Retinal pigment epithelial cell (primary cell): ENCODE measurements around the gene TEX19.
"Not testable (repeated sequence)": the region's sequence is repeated elsewhere in the genome, so short reads cannot be mapped to it uniquely, and the experiment has no call there.

Experiments used
- DNase-seq: peaks from one replicate; pipeline ENCODE4 v3.0.0-alpha.2; 2010; ENCODE audit warnings: low read depth
- H3K4me3 ChIP-seq: 2 replicates; pipeline ENCODE4 v1.5.1; 2011; ENCODE audit warnings: mild to moderate bottlenecking, low read length, control low read depth, moderate library complexity
- CTCF ChIP-seq: conservative IDR thresholded peaks from 2 replicates; pipeline ENCODE4 v1.5.1; 2011; ENCODE audit warnings: low read depth, low read length, control low read depth, inconsistent platforms

The TEX19 gene

GRCh38 chr17:82410014-82410716 lies 51.1 kb downstream of the TEX19 start:
- TF ChIP-seq CTCF = no peak
- H3K4me3 ChIP-seq = no peak overlapping the region
- no peak for DNase-seq

- DNase-seq = no peak
- TF ChIP-seq CTCF = no peak
- H3K4me3 ChIP-seq = no peak overlapping the region
These were observed 52.5 kb downstream of the TEX19 start for GRCh38 chr17:82411396-82412053.

GRCh38 chr17:82412081-82412480 lies 53.0 kb downstream of the TEX19 start:
- DNase-seq, H3K4me3 ChIP-seq: not testable (repeated sequence)

GRCh38 chr17:82412535-82413520 lies 53.8 kb downstream of the TEX19 start:
- TF ChIP-seq CTCF = no peak
- DNase-seq = no peak
- H3K4me3 ChIP-seq = no peak overlapping the region
